Measurements from ENCODE around the gene CYP4F3. TPM values are rescaled to one million over a fixed set of nuclear protein-coding genes. Genes with fewer than 3 reads are reported as not detected.

CYP4F3 gene
- total and polyA plus RNA-seq, 2 of the 13 experiments (the other 11 are each of a cell fraction or from before 2014, with no cell fraction given): 17.8 to 22.8 TPM

- Histone ChIP-seq H3K27me3 (ENCODE audit: control insufficient read depth in 1 of 2, insufficient read depth in 2 of 2, low read length in 2 of 2) (no peaks in the 10 kb centered on the region), H3K9me3 (ENCODE audit: low read length) (no peaks in the 10 kb centered on the region), H3K27ac (ENCODE audit: extremely low read length, insufficient read depth, low read length) (no peak overlapping the region), H2AFZ (ENCODE audit: low read length) (no peak overlapping the region), H4K20me1 (ENCODE audit: insufficient read depth, low read length) (no peaks in the 10 kb centered on the region), H3K4me1 (ENCODE audit: insufficient read depth, low read length) (peaks cover 70% of the 10 kb centered on the region), H3K36me3 (replicated peaks in 1 of 2; ENCODE audit: control insufficient read depth in 1 of 2, insufficient read depth in 2 of 2, low read length in 2 of 2) (peaks cover 4 to 6% of the 10 kb centered on the region in 2 experiments; a peak in 4 of 5 replicates), H3K79me2 (ENCODE audit: insufficient read depth, low read length) (peaks cover 6% of the 10 kb centered on the region), H3K9ac (ENCODE audit: insufficient read depth, low read depth, low read length) (no peak overlapping the region), H3K4me3 (replicated peaks in 1 of 3; ENCODE audit: insufficient read depth in 1 of 3, low read depth in 2 of 3, low read length in 3 of 3) (no peak overlapping the region), H3K4me2 (ENCODE audit: low read depth, low read length) (no peak overlapping the region)
- ChIA-PET POLR2A (interaction anchor here (0.6 to 1.4 kb wide), 2 partner anchors 35 to 102 kb away, joined by 3 to 4 read pairs; partner anchors contain the start of gene CYP4F3), CTCF (ENCODE audit: low intra/inter-chr PET ratio, low total read pairs) (no interaction called here)
- in situ Hi-C loops (cut with HindIII; ENCODE audit: extremely low pct_ligation_motif_present, low pct_unique_long_range_greater_than_20kb) (loop anchor here (5.0 kb wide), 1 partner anchor 102 kb away; no protein-coding TSS in a partner anchor), intact Hi-C loops (cut with micrococcal nuclease; ENCODE audit: unreplicated experiment) (no loop called here)
- FAIRE-seq (no peak), ATAC-seq (no peak), DNase-seq (ENCODE audit: low spot score) (no peak)
- WGBS (ENCODE audit: low lambda C conversion rate): 92% methylated on average over 1 of the region's 3 CpGs
- BruUV-seq (replicated peaks): no TSS peak
- TF ChIP-seq HBP1 (CRISPR knock-in tag; IDR thresholded peaks at IDR 0.05; ENCODE audit: low read depth) (no peak), ZBTB43 (CRISPR knock-in tag; conservative IDR thresholded peaks at IDR 0.05) (no peak), ZNF431 (CRISPR knock-in tag; IDR thresholded peaks at IDR 0.05; ENCODE audit: borderline replicate concordance, low read depth) (no peak), TEAD3 (CRISPR knock-in tag; optimal IDR thresholded peaks at IDR 0.05; ENCODE audit: borderline replicate concordance) (no peak), ZBED4 (CRISPR knock-in tag; IDR thresholded peaks at IDR 0.05; ENCODE audit: borderline replicate concordance) (no peak), ZNF569 (CRISPR knock-in tag; IDR thresholded peaks at IDR 0.05; ENCODE audit: borderline replicate concordance) (no peak), TRIM24 (CRISPR knock-in tag; IDR thresholded peaks at IDR 0.05) (no peak), BRCA1 (CRISPR knock-in tag; IDR thresholded peaks at IDR 0.05) (no peak), HMG20A (CRISPR knock-in tag; IDR thresholded peaks at IDR 0.05; ENCODE audit: borderline replicate concordance) (no peak), ZFP36 (IDR thresholded peaks at IDR 0.05; ENCODE audit: borderline replicate concordance, low read depth, low read length, partially characterized antibody) (no peak), MAX (IDR thresholded peaks at IDR 0.05) (no peak), ZNF564 (CRISPR knock-in tag; IDR thresholded peaks at IDR 0.05) (no peak), RBM22 (optimal IDR thresholded peaks at IDR 0.05; ENCODE audit: low read length) (no peak), FOXM1 (CRISPR knock-in tag; IDR thresholded peaks at IDR 0.05) (no peak), TFDP1 (CRISPR knock-in tag; IDR thresholded peaks at IDR 0.05; ENCODE audit: borderline replicate concordance) (no peak), FOXO1 (CRISPR knock-in tag; IDR thresholded peaks at IDR 0.05) (no peak)
Observed at GRCh38 chr19:15675560-15675959, 34.9 kb downstream of the CYP4F3 start.

All from HepG2 (cell line).